Fibroblast of lung (primary cell): ENCODE measurements around the gene MCTP1. TPM values are rescaled to one million over a fixed set of nuclear protein-coding genes. Genes with fewer than 3 reads are reported as not detected.

ENCODE experiments used
- DNase-seq, 2 donors: peaks; one replicate each; pipeline versions ENCODE4 v3.0.0 to v3.0.0-alpha.2; 2010; ENCODE audit warnings: low read depth in 2 of 2
- H2AFZ ChIP-seq: 2 replicates; pipeline ENCODE4 v1.5.1; 2012; ENCODE audit warnings: low read length, control low read depth, inconsistent platforms
- H3K27ac ChIP-seq: 2 replicates; pipeline ENCODE4 v1.5.1; 2011; ENCODE audit warnings: low read length, control low read depth; ENCODE audit not compliant: insufficient read depth
- H3K27me3 ChIP-seq: 2 replicates; pipeline ENCODE4 v1.5.1; 2011; ENCODE audit warnings: mild to moderate bottlenecking, low read length; ENCODE audit not compliant: control insufficient read depth, insufficient read depth
- H3K36me3 ChIP-seq: 2 replicates; pipeline ENCODE4 v1.5.1; 2011; ENCODE audit warnings: low read length; ENCODE audit not compliant: control insufficient read depth, insufficient read depth
- H3K4me1 ChIP-seq: 2 replicates; pipeline ENCODE4 v1.5.1; 2011; ENCODE audit warnings: low read length; ENCODE audit not compliant: control insufficient read depth, insufficient read depth; ENCODE audit errors: extremely low read depth
- H3K4me2 ChIP-seq: 2 replicates; pipeline ENCODE4 v1.5.1; 2011; ENCODE audit warnings: low read length, control low read depth; ENCODE audit not compliant: insufficient read depth; ENCODE audit errors: extremely low read depth
- H3K4me3 ChIP-seq, 4 experiments: fragments of 200-600 bp in 1 of 4; sonication (generic) in 1 of 4; replicated peaks in 1 of 4; 2 replicates each; pipeline ENCODE4 v1.5.1; 2011 to 2016; ENCODE audit warnings: low read length in 4 of 4, low read depth in 3 of 4, mild to moderate bottlenecking in 3 of 4, control low read depth in 2 of 4, inconsistent platforms in 1 of 4, mixed read lengths in 1 of 4; ENCODE audit not compliant: insufficient read depth in 1 of 4; ENCODE audit errors: control extremely low read depth in 1 of 4
- H3K79me2 ChIP-seq: 2 replicates; pipeline ENCODE4 v1.5.1; 2012; ENCODE audit warnings: mild to moderate bottlenecking, low read length, inconsistent platforms; ENCODE audit not compliant: control insufficient read depth, insufficient read depth
- H3K9ac ChIP-seq: 2 replicates; pipeline ENCODE4 v1.5.1; 2011; ENCODE audit warnings: mild to moderate bottlenecking, low read length, control low read depth; ENCODE audit not compliant: insufficient read depth
- H3K9me3 ChIP-seq: 2 replicates; pipeline ENCODE4 v1.5.1; 2012; ENCODE audit warnings: low read depth, low read length; ENCODE audit not compliant: control insufficient read depth, insufficient read depth
- H4K20me1 ChIP-seq: 2 replicates; pipeline ENCODE4 v1.5.1; 2011; ENCODE audit warnings: low read length; ENCODE audit not compliant: control insufficient read depth, insufficient read depth; ENCODE audit errors: extremely low read depth
- EZH2 ChIP-seq: IDR thresholded peaks from 2 replicates; pipeline ENCODE4 v1.5.1; 2012; ENCODE audit warnings: low read length, control low read depth, mild to moderate bottlenecking; ENCODE audit errors: missing control alignments
- polyA plus RNA-seq, 2 donors: library from polyadenylated mRNA; depleted of rRNA in 1 of 2; stranded (reverse) in 1 of 2; unstranded in 1 of 2; fragments of >200 nt; gene quantifications; 2 replicates each; pipeline ENCODE4 v1.2.1, GENCODE V29; 2011 to 2012; ENCODE audit warnings: missing spikeins in 1 of 2
- total RNA-seq: library from RNA; depleted of rRNA; stranded (reverse); fragments of >200 nt; gene quantifications from 2 replicates; pipeline ENCODE4 v1.2.1, GENCODE V29; 2014
- TF ChIP-seq, protein P1 (sequence below), 2 donors: IDR thresholded peaks in 1 of 2; conservative IDR thresholded peaks in 1 of 2; 1 replicate in 1 of 2; 2 replicates in 1 of 2; pipeline ENCODE4 v1.5.1; 2011 to 2012; ENCODE audit warnings: low read length in 2 of 2, control low read depth in 1 of 2, inconsistent platforms in 1 of 2, low read depth in 1 of 2, mild to moderate bottlenecking in 1 of 2

Gene MCTP1
- total and polyA plus RNA-seq, 2 donors (not counting 1 experiment from before 2014, with no cell fraction given): 0.78 to 7.9 TPM

- Histone ChIP-seq H3K27me3 (no peaks in the 10 kb centered on the region), H4K20me1 (no peaks in the 10 kb centered on the region), H3K4me3 (no peak overlapping the region), H3K9ac (no peak overlapping the region), H2AFZ (no peak overlapping the region), H3K27ac (no peak overlapping the region), H3K9me3 (no peaks in the 10 kb centered on the region), H3K36me3 (no peaks in the 10 kb centered on the region), H3K4me2 (no peak overlapping the region), H3K79me2 (no peaks in the 10 kb centered on the region), H3K4me1 (no peaks in the 10 kb centered on the region)
- no peak for TF ChIP-seq EZH2
- TF ChIP-seq, protein P1, sequence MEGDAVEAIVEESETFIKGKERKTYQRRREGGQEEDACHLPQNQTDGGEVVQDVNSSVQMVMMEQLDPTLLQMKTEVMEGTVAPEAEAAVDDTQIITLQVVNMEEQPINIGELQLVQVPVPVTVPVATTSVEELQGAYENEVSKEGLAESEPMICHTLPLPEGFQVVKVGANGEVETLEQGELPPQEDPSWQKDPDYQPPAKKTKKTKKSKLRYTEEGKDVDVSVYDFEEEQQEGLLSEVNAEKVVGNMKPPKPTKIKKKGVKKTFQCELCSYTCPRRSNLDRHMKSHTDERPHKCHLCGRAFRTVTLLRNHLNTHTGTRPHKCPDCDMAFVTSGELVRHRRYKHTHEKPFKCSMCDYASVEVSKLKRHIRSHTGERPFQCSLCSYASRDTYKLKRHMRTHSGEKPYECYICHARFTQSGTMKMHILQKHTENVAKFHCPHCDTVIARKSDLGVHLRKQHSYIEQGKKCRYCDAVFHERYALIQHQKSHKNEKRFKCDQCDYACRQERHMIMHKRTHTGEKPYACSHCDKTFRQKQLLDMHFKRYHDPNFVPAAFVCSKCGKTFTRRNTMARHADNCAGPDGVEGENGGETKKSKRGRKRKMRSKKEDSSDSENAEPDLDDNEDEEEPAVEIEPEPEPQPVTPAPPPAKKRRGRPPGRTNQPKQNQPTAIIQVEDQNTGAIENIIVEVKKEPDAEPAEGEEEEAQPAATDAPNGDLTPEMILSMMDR (conservative IDR thresholded peaks at IDR 0.05 in 1 of 2, IDR thresholded peaks at IDR 0.05 in 1 of 2; ENCODE audit: low read depth in 1 of 2, low read length in 2 of 2): no peak
- DNase-seq: no peak
These were observed 242.9 kb downstream of the MCTP1 start for GRCh38 chr5:95042037-95042436.

GRCh38 chr5:95035891-95036685, 248.8 kb downstream of the MCTP1 start:
- Histone ChIP-seq H3K9me3 (no peaks in the 10 kb centered on the region), H3K27ac (no peak overlapping the region), H3K9ac (no peak overlapping the region), H3K4me2 (no peak overlapping the region), H3K36me3 (no peaks in the 10 kb centered on the region), H3K4me3 (no peak overlapping the region), H3K27me3 (no peaks in the 10 kb centered on the region), H2AFZ (no peak overlapping the region), H3K79me2 (no peaks in the 10 kb centered on the region), H3K4me1 (no peaks in the 10 kb centered on the region), H4K20me1 (no peaks in the 10 kb centered on the region)
- TF ChIP-seq EZH2: no peak
- TF ChIP-seq, protein P1 (conservative IDR thresholded peaks at IDR 0.05 in 1 of 2, IDR thresholded peaks at IDR 0.05 in 1 of 2; ENCODE audit: low read depth in 1 of 2, low read length in 2 of 2): no peak
- no peak for DNase-seq

GRCh38 chr5:95032801-95033200, 252.1 kb downstream of the MCTP1 start:
- TF ChIP-seq, protein P1 (conservative IDR thresholded peaks at IDR 0.05 in 1 of 2, IDR thresholded peaks at IDR 0.05 in 1 of 2; ENCODE audit: low read depth in 1 of 2, low read length in 2 of 2): no peak
- no peak for TF ChIP-seq EZH2
- no peak for DNase-seq
- no peaks in the 10 kb centered on the region for H3K79me2 ChIP-seq
- no peak overlapping the region for H3K4me2 ChIP-seq
- no peak overlapping the region for H3K4me3 ChIP-seq
- no peaks in the 10 kb centered on the region for H3K36me3 ChIP-seq
- no peaks in the 10 kb centered on the region for H4K20me1 ChIP-seq
- no peak overlapping the region for H3K27ac ChIP-seq
- no peak overlapping the region for H3K9ac ChIP-seq
- H3K27me3 ChIP-seq: no peaks in the 10 kb centered on the region
- H3K4me1 ChIP-seq: no peaks in the 10 kb centered on the region
- H2AFZ ChIP-seq: no peak overlapping the region
- H3K9me3 ChIP-seq: no peaks in the 10 kb centered on the region
